Measurements from ENCODE around the gene SETSIP.

GRCh38 chr1:92085727-92086126, 10.5 kb upstream of the SETSIP start:
- TF ChIP-seq CTCF (IDR thresholded peaks at IDR 0.05): no peak
- no peak for TF ChIP-seq POLR2A (IDR thresholded peaks at IDR 0.05)
